K562 (cell line): ENCODE results near the gene PPOX. TPM values are rescaled to one million over a fixed set of nuclear protein-coding genes. Genes with fewer than 3 reads are reported as not detected.
A peak's percentile ranks its signal among the peaks of the same experiment; 100 is the strongest.

Experiments used
- CTBP1 ChIP-seq: fragments of 450-650 bp; IDR thresholded peaks from 2 replicates; pipeline ENCODE4 v1.6.1; 2016; ENCODE audit warnings: borderline replicate concordance
- E2F8 ChIP-seq: fragments of 450-650 bp; IDR thresholded peaks from 2 replicates; pipeline ENCODE4 v1.7.1; 2018; ENCODE audit warnings: mild to moderate bottlenecking, low read depth; ENCODE audit not compliant: partially characterized antibody
- HDAC2 ChIP-seq: fragments of 450-650 bp; IDR thresholded peaks from 2 replicates; pipeline ENCODE4 v1.6.1; 2016; ENCODE audit warnings: mild to moderate bottlenecking
- KDM2B ChIP-seq: fragments of 250-450 bp; sonication (Bioruptor Pico); IDR thresholded peaks from 2 replicates; pipeline ENCODE4 v1.8.0; 2021; ENCODE audit warnings: mild to moderate bottlenecking, moderate library complexity
- MAFF ChIP-seq: IDR thresholded peaks from 2 replicates; pipeline ENCODE4 v1.6.1; 2012; ENCODE audit warnings: low read length, improper control_type of control experiment
- PHB ChIP-seq: fragments of 250-450 bp; sonication (Bioruptor Pico); IDR thresholded peaks from 2 replicates; pipeline ENCODE4 v1.5.0; 2021
- POLR2AphosphoS5 ChIP-seq: IDR thresholded peaks from 2 replicates; pipeline ENCODE4 v1.6.1; 2011; ENCODE audit warnings: mild to moderate bottlenecking, low read depth, low read length, moderate library complexity; ENCODE audit not compliant: control insufficient read depth, insufficient read depth
- RBM34 ChIP-seq: fragments of 200-400 bp; formaldehyde crosslinking; IDR thresholded peaks from 2 replicates; pipeline ENCODE4 v1.6.1; 2018; ENCODE audit warnings: low read length, borderline replicate concordance; ENCODE audit not compliant: insufficient read depth
- TCFL5 ChIP-seq: fragments of 250-450 bp; sonication (Bioruptor Pico); conservative IDR thresholded peaks from 2 replicates; pipeline ENCODE4 v1.6.1; 2021; ENCODE audit warnings: mild to moderate bottlenecking, moderate library complexity, matching md5 sums
- YBX1 ChIP-seq: fragments of 450-650 bp; IDR thresholded peaks from 2 replicates; pipeline ENCODE4 v1.7.1; 2016; ENCODE audit warnings: mild to moderate bottlenecking
- ZNF354B ChIP-seq: fragments of 250-450 bp; sonication (Bioruptor Pico); IDR thresholded peaks from 2 replicates; pipeline ENCODE4 v1.4.0; 2020
- ZNF398 ChIP-seq: fragments of 250-450 bp; sonication (Bioruptor Pico); IDR thresholded peaks from 2 replicates; pipeline ENCODE4 v1.8.0; 2021; ENCODE audit warnings: moderate library complexity, mild to moderate bottlenecking, inconsistent platforms
- ZNF407 ChIP-seq: fragments of 450-650 bp; IDR thresholded peaks from 2 replicates; pipeline ENCODE4 v1.6.1; 2016; ENCODE audit warnings: low read depth
- ZNF408 ChIP-seq: fragments of 250-450 bp; sonication (Bioruptor Pico); IDR thresholded peaks from 2 replicates; pipeline ENCODE4 v1.4.0; 2020; ENCODE audit warnings: low read depth, mild to moderate bottlenecking, moderate library complexity
- ZNF57 ChIP-seq: fragments of 450-650 bp; formaldehyde crosslinking; IDR thresholded peaks from 2 replicates; pipeline ENCODE4 v1.4.0; 2020; ENCODE audit warnings: mild to moderate bottlenecking, moderate library complexity
- polyA plus RNA-seq, 8 experiments: library from polyadenylated mRNA; depleted of rRNA in 4 of 8; stranded (reverse) in 5 of 8; unstranded in 3 of 8; fragments of >200 nt; fragmentation: Nextera tagmentation in 2 of 8; fragmentation: Illumina TruSeq in 1 of 8; extraction: Ambion mirVana in 2 of 8; extraction: Trizol in 1 of 8; gene quantifications; 2 replicates each; pipeline versions ENCODE4 v1.2.1 to v1.2.3, GENCODE V29; 2011 to 2014; ENCODE audit warnings: inconsistent platforms in 1 of 8, missing spikeins in 1 of 8
- total RNA-seq, 7 experiments: library from RNA; depleted of rRNA in 6 of 7; stranded (reverse); fragments of >200 nt in 6 of 7; fragmentation: Illumina TruSeq in 2 of 7; extraction: Trizol in 2 of 7; gene quantifications; 2 replicates each; pipeline versions ENCODE4 v1.2.1 to v1.2.3, GENCODE V29; 2011 to 2021; ENCODE audit warnings: low replicate concordance in 1 of 7

The PPOX gene
- total and polyA plus RNA-seq, 9 of the 15 experiments (the other 6 are each of a cell fraction or from before 2014, with no cell fraction given): 17.0 to 57.1 (median 38.9) TPM

GRCh38 chr1:161153682-161154337 lies 12.4 kb upstream of the PPOX start, which contains the start of gene UFC1 (continued):
- TF ChIP-seq ZNF407 (0 out of 2 replicates have a peak, but pooled peaks have one; percentile 13), E2F8 (peak; percentile 92), KDM2B (CRISPR knock-in tag) (no peak), TCFL5 (CRISPR knock-in tag) (no peak), POLR2AphosphoS5 (peak; percentile 93), HDAC2 (no peak), YBX1 (no peak), CTBP1 (peak; percentile 75), ZNF398 (CRISPR knock-in tag) (no peak), ZNF57 (CRISPR knock-in tag) (no peak), ZNF408 (no peak), PHB (CRISPR knock-in tag) (no peak), ZNF354B (CRISPR knock-in tag) (no peak), RBM34 (no peak), MAFF (no peak)
